H1 (cell line): ENCODE measurements around the gene RPL12. TPM values are rescaled to one million over a fixed set of nuclear protein-coding genes. Genes with fewer than 3 reads are reported as not detected.

Source experiments
- CTCF ChIA-PET: fragments of 300-600 bp; sonication (Branson Sonifier 250); formaldehyde crosslinking; loops from one replicate; lab custom pipeline; 2021; ENCODE audit not compliant: partially characterized antibody; lab: Charles Lee
- POLR2A ChIA-PET: fragments of 300-600 bp; sonication (Branson Sonifier 250); formaldehyde crosslinking; loops from one replicate; lab custom pipeline; 2021; ENCODE audit warnings: inconsistent platforms; ENCODE audit not compliant: partially characterized antibody; lab: Charles Lee
- DNase-seq, 2 experiments: peaks; one replicate each; pipeline versions ENCODE4 v3.0.0 to v3.0.0-alpha.2; 2010 to 2022; ENCODE audit warnings: low spot score in 2 of 2, low read depth in 1 of 2, mixed read lengths in 1 of 2
- FAIRE-seq: peaks from 2 replicates; lab custom pipeline; 2011; peaks lifted over from hg19 to GRCh38; lab: Jason Lieb, UNC
- H2AFZ ChIP-seq: 2 replicates; pipeline ENCODE4 v1.8.1; 2012; ENCODE audit warnings: low read length, inconsistent platforms
- H2AK5ac ChIP-seq: 2 replicates; pipeline ENCODE4 v1.6.1; 2013; ENCODE audit warnings: low read depth, low read length
- H2BK120ac ChIP-seq: replicated peaks from 2 replicates; pipeline ENCODE3; 2013; ENCODE audit warnings: low read depth, low read length, inconsistent platforms
- H2BK12ac ChIP-seq: 2 replicates; pipeline ENCODE4 v1.6.1; 2013; ENCODE audit warnings: low read depth, low read length
- H2BK15ac ChIP-seq: 2 replicates; pipeline ENCODE4 v1.6.1; 2013; ENCODE audit warnings: low read length
- H2BK20ac ChIP-seq: 2 replicates; pipeline ENCODE4 v1.6.1; 2013; ENCODE audit warnings: low read length
- H2BK5ac ChIP-seq: 2 replicates; pipeline ENCODE4 v1.6.1; 2013; ENCODE audit warnings: low read depth, low read length
- H3K14ac ChIP-seq: 2 replicates; pipeline ENCODE4 v1.6.1; 2013; ENCODE audit warnings: inconsistent platforms; ENCODE audit not compliant: insufficient read length
- H3K18ac ChIP-seq: 2 replicates; pipeline ENCODE4 v1.6.1; 2013; ENCODE audit warnings: low read length; ENCODE audit errors: extremely low read depth
- H3K23ac ChIP-seq: 2 replicates; pipeline ENCODE4 v1.6.1; 2013; ENCODE audit warnings: inconsistent platforms; ENCODE audit not compliant: insufficient read length
- H3K23me2 ChIP-seq: 2 replicates; pipeline ENCODE4 v1.6.1; 2013; ENCODE audit warnings: low read depth, low read length
- H3K27ac ChIP-seq: 2 replicates; pipeline ENCODE4 v1.6.1; 2011; ENCODE audit warnings: low read depth, low read length, inconsistent platforms
- H3K27me3 ChIP-seq, 4 experiments: replicated peaks in 1 of 4; 1 replicate in 1 of 4; 2 replicates in 3 of 4; pipeline versions ENCODE4 v1.6.1 to v1.8.1; 2011 to 2013; ENCODE audit warnings: low read length in 3 of 4, mild to moderate bottlenecking in 3 of 4, inconsistent platforms in 2 of 4, mixed read lengths in 2 of 4, moderate library complexity in 1 of 4; ENCODE audit not compliant: control insufficient read depth in 3 of 4, insufficient read depth in 3 of 4; ENCODE audit errors: extremely low read depth in 1 of 4
- H3K36me3 ChIP-seq, 4 experiments: 2 replicates each; pipeline versions ENCODE4 v1.6.1 to v1.8.1; 2011 to 2013; ENCODE audit warnings: mild to moderate bottlenecking in 4 of 4, low read length in 3 of 4, moderate library complexity in 2 of 4, control low read depth in 1 of 4, inconsistent platforms in 1 of 4; ENCODE audit not compliant: insufficient read depth in 4 of 4, control insufficient read depth in 2 of 4
- H3K4ac ChIP-seq: replicated peaks from 2 replicates; pipeline ENCODE3; 2013; ENCODE audit warnings: low read length, low read depth, mixed read lengths, inconsistent platforms; ENCODE audit not compliant: insufficient read length
- H3K4me1 ChIP-seq, 4 experiments: replicated peaks in 1 of 4; 1 replicate in 1 of 4; 2 replicates in 3 of 4; pipeline versions ENCODE4 v1.6.1 to v1.8.1; 2011 to 2013; ENCODE audit warnings: low read length in 3 of 4, inconsistent platforms in 2 of 4, mixed read lengths in 1 of 4; ENCODE audit not compliant: insufficient read depth in 4 of 4, control insufficient read depth in 3 of 4
- H3K4me2 ChIP-seq, 2 experiments: 2 replicates each; pipeline versions ENCODE4 v1.6.1 to v1.8.1; 2011 to 2013; ENCODE audit warnings: low read depth in 2 of 2, low read length in 2 of 2, control low read depth in 1 of 2, inconsistent platforms in 1 of 2, mild to moderate bottlenecking in 1 of 2; ENCODE audit not compliant: insufficient read depth in 1 of 2
- H3K4me3 ChIP-seq, 4 experiments: fragments of 200-600, 300-600 bp in 1 of 4; sonication (generic), shearing (Covaris generic), sonication (Bioruptor Twin) in 1 of 4; 2 replicates each; pipeline versions ENCODE4 v1.5.1 to v1.8.1; 2011 to 2016; ENCODE audit warnings: low read length in 4 of 4, low read depth in 3 of 4, control low read depth in 2 of 4, inconsistent platforms in 2 of 4, mild to moderate bottlenecking in 2 of 4, mixed read lengths in 1 of 4, moderate library complexity in 1 of 4; ENCODE audit not compliant: insufficient read depth in 2 of 4; ENCODE audit errors: extremely low read depth in 1 of 4
- H3K56ac ChIP-seq: replicated peaks from 2 replicates; pipeline ENCODE3; 2013; ENCODE audit warnings: low read depth, mild to moderate bottlenecking, mixed read lengths, low read length, inconsistent platforms; ENCODE audit not compliant: insufficient read length
- H3K79me1 ChIP-seq: 2 replicates; pipeline ENCODE4 v1.6.1; 2013; ENCODE audit warnings: low read depth, low read length, control low read depth
- H3K79me2 ChIP-seq, 2 experiments: 2 replicates each; pipeline versions ENCODE4 v1.6.1 to v1.8.1; 2012 to 2013; ENCODE audit warnings: low read length in 2 of 2, mild to moderate bottlenecking in 2 of 2, inconsistent platforms in 1 of 2; ENCODE audit not compliant: insufficient read depth in 2 of 2, control insufficient read depth in 1 of 2
- H3K9ac ChIP-seq, 4 experiments: replicated peaks in 1 of 4; 1 replicate in 1 of 4; 2 replicates in 3 of 4; pipeline versions ENCODE4 v1.6.1 to v1.8.1; 2011 to 2013; ENCODE audit warnings: low read depth in 3 of 4, low read length in 3 of 4, control low read depth in 2 of 4, mild to moderate bottlenecking in 2 of 4, moderate library complexity in 2 of 4, inconsistent platforms in 1 of 4; ENCODE audit errors: extremely low read depth in 1 of 4
- H3K9me3 ChIP-seq, 2 experiments: 2 replicates each; pipeline versions ENCODE4 v1.6.1 to v1.8.1; 2012 to 2013; ENCODE audit warnings: mild to moderate bottlenecking in 2 of 2, moderate library complexity in 2 of 2, control low read depth in 1 of 2, inconsistent platforms in 1 of 2, low read depth in 1 of 2, low read length in 1 of 2, mixed read lengths in 1 of 2; ENCODE audit not compliant: insufficient read depth in 2 of 2
- H4K20me1 ChIP-seq, 2 experiments: replicated peaks in 1 of 2; 2 replicates each; pipeline versions ENCODE3 to v1.8.1; 2011 to 2013; ENCODE audit warnings: inconsistent platforms in 2 of 2, low read length in 2 of 2, mild to moderate bottlenecking in 1 of 2; ENCODE audit not compliant: insufficient read depth in 2 of 2, control insufficient read depth in 1 of 2
- H4K5ac ChIP-seq: 2 replicates; pipeline ENCODE4 v1.6.1; 2013; ENCODE audit warnings: low read length, low read depth, mixed read lengths, inconsistent platforms; ENCODE audit not compliant: insufficient read length
- H4K8ac ChIP-seq: 2 replicates; pipeline ENCODE4 v1.8.0; 2013; ENCODE audit warnings: mild to moderate bottlenecking, moderate library complexity, low read length, inconsistent platforms; ENCODE audit not compliant: insufficient read depth; ENCODE audit errors: extremely low read depth
- H4K91ac ChIP-seq: replicated peaks from 2 replicates; pipeline ENCODE3; 2013; ENCODE audit warnings: low read length, mixed read lengths, inconsistent platforms; ENCODE audit not compliant: insufficient read length
- CBX5 ChIP-seq: fragments of 300-800, 300-1000 bp; sonication (generic); IDR thresholded peaks from 2 replicates; pipeline ENCODE4 v1.7.1; 2016; ENCODE audit warnings: antibody characterized with exemption, low read length, low read depth
- JUND ChIP-seq: IDR thresholded peaks from 2 replicates; pipeline ENCODE4 v1.6.1; 2011; ENCODE audit warnings: mild to moderate bottlenecking, improper control_type of control experiment, low read length
- WGBS, 2 experiments: shearing (Covaris generic) in 1 of 2; methylation state at CpG; one replicate each; pipeline versions ENCODE4 v1.1.6 to v1.1.7; 2013 to 2015; ENCODE audit warnings: low lambda C conversion rate in 2 of 2, mixed read lengths in 2 of 2, inconsistent platforms in 1 of 2, low coverage in 1 of 2, missing lambda C conversion rate in 1 of 2; ENCODE audit not compliant: insufficient replicate concordance in 2 of 2, insufficient coverage in 1 of 2, insufficient read length in 1 of 2; ENCODE audit errors: extremely low coverage in 1 of 2, missing lambda C conversion rate in 1 of 2; 5-methylcytosine and 5-hydroxymethylcytosine counted together
- polyA plus RNA-seq, 7 experiments: library from polyadenylated mRNA; depleted of rRNA in 3 of 7; stranded (reverse) in 5 of 7; unstranded in 2 of 7; fragments of >200 nt in 5 of 7; fragments of 200-250 nt in 2 of 7; gene quantifications; 1 replicate in 5 of 7; 2 replicates in 1 of 7; 4 replicates in 1 of 7; pipeline versions ENCODE4 v1.2.1 to v1.2.3, GENCODE V29; 2011 to 2013; ENCODE audit warnings: missing spikeins in 2 of 7, mixed read lengths in 2 of 7
- total RNA-seq: library from RNA; stranded (reverse); fragmentation: NEBNext Ultra II Directional; extraction: Animal tissue kit (Norgen Biotek cat#: 25700); gene quantifications from 2 replicates; pipeline ENCODE4 v1.2.1, GENCODE V29; 2021

The RPL12 gene
- total and polyA plus RNA-seq, 2 of the 8 experiments (the other 6 are each of a cell fraction or from before 2014, with no cell fraction given): 1,993 to 4,892 TPM

DNA sequence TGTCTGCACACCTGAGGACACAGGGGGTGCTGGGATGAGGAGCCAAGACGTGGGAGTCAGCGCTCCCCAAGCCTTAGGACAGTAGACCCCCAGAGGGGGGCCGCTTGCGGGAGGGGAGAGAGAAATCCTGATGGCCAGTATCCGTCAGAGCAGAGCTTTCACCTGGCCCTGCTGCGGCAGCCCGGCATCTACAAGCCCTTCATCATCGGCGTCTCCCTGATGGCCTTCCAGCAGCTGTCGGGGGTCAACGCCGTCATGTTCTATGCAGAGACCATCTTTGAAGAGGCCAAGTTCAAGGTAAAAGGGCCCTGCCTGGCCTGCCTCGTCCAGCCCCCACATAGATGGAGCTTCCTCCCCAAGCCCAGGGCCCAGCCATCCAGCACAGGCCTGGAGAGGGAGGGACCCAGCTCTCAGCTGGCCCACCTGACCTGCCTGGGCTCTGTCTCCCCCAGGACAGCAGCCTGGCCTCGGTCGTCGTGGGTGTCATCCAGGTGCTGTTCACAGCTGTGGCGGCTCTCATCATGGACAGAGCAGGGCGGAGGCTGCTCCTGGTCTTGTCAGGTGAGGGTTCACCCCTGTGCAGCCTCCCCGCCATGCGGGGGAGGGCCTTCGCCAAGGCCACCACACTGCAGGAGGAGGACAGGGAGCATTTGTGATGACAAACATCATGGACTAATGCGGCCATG lies 47.6 kb downstream of the RPL12 start:
- Histone ChIP-seq H4K5ac (no peak overlapping the region), H2AK5ac (no peak overlapping the region), H4K8ac (peak overlapping the region; percentile 14; the same call in 1 of the 2 replicates), H2BK20ac (no peak overlapping the region), H3K9me3 (no peaks in the 10 kb centered on the region), H4K91ac (no peak overlapping the region), H3K14ac (no peak overlapping the region), H3K4ac (no peak overlapping the region), H3K4me3 (no peak overlapping the region), H3K23ac (no peak overlapping the region), H2AFZ (no peak overlapping the region), H2BK15ac (no peak overlapping the region), H3K4me1 (peaks cover 0 to 1% (median under 1%) of the 10 kb centered on the region in 4 experiments; a peak in 5 of 7 replicates), H3K9ac (no peak overlapping the region), H3K27me3 (no peaks in the 10 kb centered on the region), H2BK12ac (no peak overlapping the region), H3K18ac (no peak overlapping the region), H3K36me3 (peaks cover 4 to 13% (median 7%) of the 10 kb centered on the region in 4 experiments; a peak in 6 of 8 replicates), H3K4me2 (no peak overlapping the region), H3K79me1 (peaks cover 2% of the 10 kb centered on the region), H3K56ac (no peak overlapping the region), H2BK120ac (no peak overlapping the region), H4K20me1 (peaks cover 4 to 14% of the 10 kb centered on the region in 2 experiments), H2BK5ac (no peak overlapping the region), H3K79me2 (peaks cover 0 to 8% of the 10 kb centered on the region in 2 experiments; a peak in 1 of 4 replicates), H3K27ac (no peak overlapping the region), H3K23me2 (no peaks in the 10 kb centered on the region)
- ChIA-PET POLR2A (interaction anchor here (0.6 to 3.0 kb wide), 5 partner anchors 12 to 108 kb away, joined by 3 to 12 read pairs (median 3); partner anchors contain the start of genes LRSAM1, RPL12 and ZNF79), CTCF (interaction anchor here (0.6 to 1.6 kb wide), 5 partner anchors 9 to 213 kb away, joined by 3 to 5 read pairs (median 3); no protein-coding TSS in a partner anchor)
- TF ChIP-seq CBX5 (no peak), JUND (no peak)
- FAIRE-seq (no peak), DNase-seq (no peak)
- 91% methylated on average over 21 of the region's 22 CpGs; no CpG with 5 or more reads in 1 of the 2 experiments for WGBS, 2 experiments
